ENCODE measurements around the gene TPSB2.

Gene TPSB2

DNA sequence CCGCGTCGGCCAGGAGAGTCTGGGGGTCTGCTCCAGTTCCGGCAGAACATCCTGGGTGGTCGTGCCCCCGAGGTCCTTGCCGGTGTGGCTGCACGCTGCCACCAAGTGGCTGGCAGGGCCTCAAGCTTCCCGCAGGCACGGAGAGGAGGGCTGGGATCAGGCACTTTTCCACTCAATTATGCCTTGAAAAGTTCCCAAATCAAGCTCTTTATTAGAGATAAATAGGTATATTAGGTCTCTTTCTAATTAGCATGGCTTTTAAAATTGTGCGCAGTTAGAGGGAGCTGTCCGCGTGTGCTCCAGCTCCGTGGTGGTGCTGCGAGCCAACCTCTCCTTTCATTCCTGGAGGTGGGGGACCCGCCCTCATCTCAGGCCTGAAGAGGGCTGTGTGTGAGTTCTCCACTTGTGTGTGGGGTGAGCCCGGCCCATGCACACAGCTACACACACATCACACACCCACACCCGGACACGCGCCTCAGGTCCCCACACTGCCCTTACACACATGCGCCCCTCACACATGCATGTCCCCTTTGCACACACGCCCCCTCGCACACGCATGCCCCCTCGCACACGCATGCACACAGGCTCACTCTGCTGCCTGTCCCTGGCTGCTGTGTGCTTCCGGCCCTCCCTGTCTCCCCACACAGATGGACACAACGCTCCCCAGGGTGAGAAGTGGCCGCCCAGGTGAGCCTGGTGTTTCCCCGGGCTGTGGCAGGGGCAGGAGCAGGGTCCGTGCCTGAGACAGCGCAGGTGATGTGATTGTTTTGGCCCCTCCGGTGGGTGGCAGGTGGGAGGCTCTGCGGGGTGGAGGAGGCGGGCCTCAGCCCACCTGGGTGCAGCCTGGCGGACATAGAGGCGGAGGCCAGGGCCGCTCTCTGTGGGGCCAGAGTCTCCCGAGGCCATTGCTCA is 48.3 kb downstream of the TPSB2 start:
- no peak for DNase-seq

DNA sequence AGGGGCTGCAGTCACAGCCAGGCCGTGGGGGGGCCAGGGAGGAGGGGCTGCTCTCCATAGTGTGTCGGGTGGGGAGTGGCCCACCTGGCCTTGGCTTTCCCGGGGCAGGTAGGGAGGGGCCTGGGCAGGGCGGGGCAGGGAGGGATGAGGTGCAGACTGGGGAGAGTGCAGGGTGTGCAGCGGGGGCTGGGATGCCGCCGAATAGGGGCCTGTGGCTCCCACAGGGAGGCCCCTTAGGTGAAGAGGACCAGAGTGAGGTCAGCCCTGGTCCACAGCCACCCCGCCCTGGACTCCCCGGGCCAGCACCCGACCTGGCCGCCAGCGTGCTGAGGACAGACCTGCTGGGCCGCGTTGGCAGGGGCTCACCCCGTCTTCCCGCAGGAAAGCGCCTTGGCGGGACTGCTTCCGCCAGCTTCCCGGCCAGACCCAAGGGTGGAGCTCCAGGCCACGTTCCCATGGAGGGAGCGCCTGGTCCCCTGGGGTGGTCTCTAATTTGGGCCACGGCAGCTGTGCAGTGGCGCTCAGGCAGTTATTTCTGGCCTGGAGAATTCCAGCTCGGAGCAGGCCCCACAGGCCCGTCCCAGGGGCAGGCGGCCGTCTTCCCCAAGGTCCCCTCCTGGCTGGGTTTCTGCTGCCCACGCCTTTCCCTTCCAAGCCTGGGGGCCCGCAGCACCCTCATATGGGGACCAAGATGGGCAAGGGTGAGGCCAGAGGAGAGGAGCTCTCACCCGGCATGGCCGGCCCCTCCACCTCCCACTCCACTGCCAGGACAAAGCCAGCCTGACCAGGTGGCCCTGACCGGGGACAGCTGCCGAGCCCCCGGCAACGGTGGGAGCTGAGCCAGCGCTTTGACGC is 49.2 kb downstream of the TPSB2 start:
- DNase-seq: no peak
